GM12865 (cell line): ENCODE data around the gene BARX1.
"Not testable (repeated sequence)": the region's sequence is repeated elsewhere in the genome, so short reads cannot be mapped to it uniquely, and the experiment has no call there.

Experiments
- DNase-seq: peaks from one replicate; pipeline ENCODE4 v3.0.0; 2010; ENCODE audit warnings: low read depth
- H3K4me3 ChIP-seq: 2 replicates; pipeline ENCODE4 v1.5.1; 2011; ENCODE audit warnings: mild to moderate bottlenecking, low read depth, low read length, control low read depth
- CTCF ChIP-seq: IDR thresholded peaks from 2 replicates; pipeline ENCODE4 v1.5.1; 2011; ENCODE audit warnings: low read length, control low read depth, low read depth, inconsistent platforms; ENCODE audit not compliant: insufficient read depth; ENCODE audit errors: missing control alignments

Gene BARX1

GRCh38 chr9:93967020-93967803, 12.1 kb upstream of the BARX1 start:
- DNase-seq = no peak
- TF ChIP-seq CTCF = no peak
- no peak overlapping the region for H3K4me3 ChIP-seq

GRCh38 chr9:93965830-93966577, 10.8 kb upstream of the BARX1 start:
- DNase-seq = no peak
- H3K4me3 ChIP-seq = no peak overlapping the region
- no peak for TF ChIP-seq CTCF

- no peak for TF ChIP-seq CTCF
- H3K4me3 ChIP-seq = no peak overlapping the region
- DNase-seq = no peak
Observed at GRCh38 chr9:93964685-93965084, 9.5 kb upstream of the BARX1 start.

- DNase-seq = no peak
Observed at GRCh38 chr9:93963969-93964368, 8.8 kb upstream of the BARX1 start.

GRCh38 chr9:93963489-93963888, 8.3 kb upstream of the BARX1 start:
- H3K4me3 ChIP-seq, DNase-seq: not testable (repeated sequence)

More at GRCh38 chr9:93963969-93964368, 8.8 kb upstream of the BARX1 start:
- no peak overlapping the region for H3K4me3 ChIP-seq
- no peak for TF ChIP-seq CTCF

- no peak overlapping the region for H3K4me3 ChIP-seq
- peak; percentile 70 for TF ChIP-seq CTCF
- DNase-seq = peak; percentile 77
Observed at GRCh38 chr9:93962561-93963440, 7.6 kb upstream of the BARX1 start.

- H3K4me3 ChIP-seq = no peak overlapping the region
- TF ChIP-seq CTCF = no peak
- no peak for DNase-seq
Observed at GRCh38 chr9:93962017-93962416, 6.9 kb upstream of the BARX1 start.
